ENCODE results near the gene IDI2.

IDI2 gene

GRCh38 chr10:983971-984655, 41.5 kb downstream of the IDI2 start:
- in situ Hi-C loops (cut with MboI; ENCODE audit: low sequenced_read_pairs): no loop called here

- in situ Hi-C loops (cut with MboI; ENCODE audit: low sequenced_read_pairs): no loop called here
These were observed 42.3 kb downstream of the IDI2 start for GRCh38 chr10:983401-983800.

GRCh38 chr10:980468-981093, 45.1 kb downstream of the IDI2 start:
- in situ Hi-C loops (cut with MboI; ENCODE audit: low sequenced_read_pairs): no loop called here

- in situ Hi-C loops (cut with MboI; ENCODE audit: low sequenced_read_pairs): no loop called here
These were observed 46.7 kb downstream of the IDI2 start for GRCh38 chr10:978826-979421.

- in situ Hi-C loops (cut with MboI; ENCODE audit: low sequenced_read_pairs): no loop called here
These were observed 49.3 kb downstream of the IDI2 start for GRCh38 chr10:976316-976715.

GRCh38 chr10:974785-975074, 50.9 kb downstream of the IDI2 start:
- in situ Hi-C loops (cut with MboI; ENCODE audit: low sequenced_read_pairs): no loop called here

GRCh38 chr10:974038-974784, 51.4 kb downstream of the IDI2 start:
- in situ Hi-C loops (cut with MboI; ENCODE audit: low sequenced_read_pairs): no loop called here

- in situ Hi-C loops (cut with MboI; ENCODE audit: low sequenced_read_pairs): no loop called here
These were observed 52.9 kb downstream of the IDI2 start for GRCh38 chr10:972763-973162.

GRCh38 chr10:971613-972012, 54.0 kb downstream of the IDI2 start:
- in situ Hi-C loops (cut with MboI; ENCODE audit: low sequenced_read_pairs): no loop called here

- in situ Hi-C loops (cut with MboI; ENCODE audit: low sequenced_read_pairs): no loop called here
These were observed 54.5 kb downstream of the IDI2 start for GRCh38 chr10:971150-971542.

- in situ Hi-C loops (cut with MboI; ENCODE audit: low sequenced_read_pairs): no loop called here
These were observed 55.1 kb downstream of the IDI2 start for GRCh38 chr10:970311-971149.

- in situ Hi-C loops (cut with MboI; ENCODE audit: low sequenced_read_pairs): no loop called here
These were observed 56.0 kb downstream of the IDI2 start for GRCh38 chr10:969473-970150.
